ENCODE measurements around the gene ACER2. TPM values are rescaled to one million over a fixed set of nuclear protein-coding genes. Genes with fewer than 3 reads are reported as not detected.
A peak's percentile ranks its signal among the peaks of the same experiment; 100 is the strongest.
"Not testable (repeated sequence)": the region's sequence is repeated elsewhere in the genome, so short reads cannot be mapped to it uniquely, and the experiment has no call there.

Gene ACER2
- total RNA-seq, 1 donor from 2014 or later: 3.4 TPM

- ATAC-seq: no peak
Measured at GRCh38 chr9:19404283-19405075, 4.3 kb upstream of the ACER2 start.

GRCh38 chr9:19405771-19406170 lies 3.0 kb upstream of the ACER2 start:
- no peak for ATAC-seq
- intact Hi-C loops (cut with micrococcal nuclease): loop anchor here (10.0 kb wide), 1 partner anchor 61 kb away; no protein-coding TSS in a partner anchor
- no peak for DNase-seq

More at GRCh38 chr9:19404283-19405075, 4.3 kb upstream of the ACER2 start:
- no peak for DNase-seq
- intact Hi-C loops (cut with micrococcal nuclease): loop anchor here (10.0 kb wide), 1 partner anchor 60 kb away; no protein-coding TSS in a partner anchor

DNA sequence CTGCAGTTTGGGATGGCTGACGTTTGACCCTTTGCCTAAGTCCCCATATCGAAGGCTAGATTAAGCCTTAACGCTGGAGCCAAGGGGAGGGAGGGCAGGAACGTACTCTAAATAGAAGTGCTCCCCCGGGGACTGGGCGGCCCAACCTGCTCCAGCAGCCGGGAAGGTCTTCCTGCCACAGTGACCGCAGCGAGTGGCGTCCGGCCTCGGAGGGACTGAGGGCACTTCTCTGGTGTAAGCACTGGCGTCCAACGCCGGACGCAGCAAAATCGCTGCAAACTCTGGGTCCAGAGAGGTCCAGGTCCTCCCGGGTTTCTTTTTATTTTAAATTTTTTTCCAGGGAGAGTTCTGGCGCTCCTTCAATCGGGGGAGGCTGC lies 505 bp upstream of the ACER2 start:
- peak; percentile 80 for DNase-seq
- ATAC-seq: peak; percentile 68
- intact Hi-C loops (cut with micrococcal nuclease): loop anchor here (10.0 kb wide), 1 partner anchor 64 kb away; no protein-coding TSS in a partner anchor

DNA sequence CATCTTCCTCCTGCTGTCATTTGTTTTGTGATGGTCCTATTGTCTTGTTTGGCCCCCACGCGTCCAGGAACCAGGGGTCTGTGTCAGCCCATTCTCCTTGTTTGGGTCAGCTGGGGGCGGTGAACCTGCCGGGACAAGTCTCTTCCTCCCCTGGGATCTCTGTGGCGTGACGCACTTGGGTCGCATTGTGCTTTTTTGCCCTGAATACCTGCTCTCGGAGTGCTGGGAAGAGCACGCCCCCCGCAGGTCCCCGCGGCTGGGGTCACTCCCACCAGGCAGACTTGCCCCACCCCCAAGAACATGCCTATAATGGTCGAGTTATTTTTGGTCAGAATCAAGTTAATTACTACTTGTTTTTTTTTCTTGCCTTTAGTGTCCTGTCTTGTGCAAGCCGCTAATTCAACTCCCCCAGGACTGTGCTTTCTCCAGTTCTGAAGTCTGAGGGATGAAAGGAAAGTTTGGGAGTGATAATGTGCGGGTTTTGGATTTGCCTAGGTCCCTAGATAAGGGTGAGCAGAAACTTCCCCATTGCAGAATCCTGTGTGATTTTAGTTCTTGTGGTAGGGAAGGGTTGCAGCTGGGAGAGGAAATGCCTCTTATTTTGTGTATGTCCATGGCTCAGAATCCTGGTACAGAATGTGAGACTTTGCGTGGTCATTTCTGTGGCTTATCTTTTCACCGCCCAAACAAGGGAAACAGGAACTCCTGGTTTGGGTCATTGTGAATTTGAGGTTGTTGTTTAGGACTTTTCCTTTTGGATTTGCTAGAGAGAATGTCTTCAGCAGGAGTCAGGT lies 789 bp downstream of the ACER2 start:
- intact Hi-C loops (cut with micrococcal nuclease): loop anchor here (10.0 kb wide), 1 partner anchor 65 kb away; no protein-coding TSS in a partner anchor
- DNase-seq (peak; percentile 53), ATAC-seq (peak; percentile 31)

GRCh38 chr9:19410195-19410503 lies 1.3 kb downstream of the ACER2 start:
- ATAC-seq: no peak
- no peak for DNase-seq
- intact Hi-C loops (cut with micrococcal nuclease): no loop called here

GRCh38 chr9:19410594-19410993 lies 1.8 kb downstream of the ACER2 start:
- intact Hi-C loops (cut with micrococcal nuclease): no loop called here
- DNase-seq: no peak
- no peak for ATAC-seq

- no peak for DNase-seq
Measured at GRCh38 chr9:19411316-19411715, 2.5 kb downstream of the ACER2 start.

GRCh38 chr9:19413456-19413855 lies 4.6 kb downstream of the ACER2 start:
- intact Hi-C loops (cut with micrococcal nuclease); DNase-seq; ATAC-seq: not testable (repeated sequence)

More at GRCh38 chr9:19411316-19411715, 2.5 kb downstream of the ACER2 start:
- intact Hi-C loops (cut with micrococcal nuclease): no loop called here
- ATAC-seq: no peak

- DNase-seq (no peak), ATAC-seq (no peak)
- intact Hi-C loops (cut with micrococcal nuclease): no loop called here
Measured at GRCh38 chr9:19416143-19416542, 7.3 kb downstream of the ACER2 start.

DNA sequence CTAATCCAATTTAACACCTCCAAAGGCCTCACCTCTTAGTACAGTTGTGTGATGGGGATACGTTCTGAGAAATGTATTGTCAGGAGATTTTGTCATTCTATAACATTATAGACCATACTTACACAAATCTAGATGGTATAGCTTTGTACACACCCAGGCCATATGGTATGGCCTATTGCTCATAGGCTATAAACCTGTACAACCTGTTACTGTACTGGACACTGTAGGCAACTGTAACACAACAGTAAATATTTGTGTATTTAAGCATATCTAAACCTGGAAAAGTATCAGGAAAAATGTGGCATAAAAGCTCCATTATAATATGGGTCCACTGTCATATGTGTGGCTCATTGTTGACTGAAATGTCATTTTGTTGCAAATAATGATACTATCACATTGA lies 12.1 kb downstream of the ACER2 start:
- intact Hi-C loops (cut with micrococcal nuclease): no loop called here
- no peak for DNase-seq
- no peak for ATAC-seq

GRCh38 chr9:19423163-19423562 lies 14.4 kb downstream of the ACER2 start:
- DNase-seq (no peak), ATAC-seq (no peak)
- intact Hi-C loops (cut with micrococcal nuclease): no loop called here

GRCh38 chr9:19424176-19424779 lies 15.5 kb downstream of the ACER2 start:
- intact Hi-C loops (cut with micrococcal nuclease): no loop called here
- peak; percentile 34 for ATAC-seq

GRCh38 chr9:19429595-19429994 lies 20.8 kb downstream of the ACER2 start:
- DNase-seq: no peak
- intact Hi-C loops (cut with micrococcal nuclease): no loop called here

More at GRCh38 chr9:19424176-19424779, 15.5 kb downstream of the ACER2 start:
- no peak for DNase-seq

GRCh38 chr9:19430201-19430760 lies 21.5 kb downstream of the ACER2 start:
- intact Hi-C loops (cut with micrococcal nuclease): no loop called here
- no peak for ATAC-seq

More at GRCh38 chr9:19429595-19429994, 20.8 kb downstream of the ACER2 start:
- no peak for ATAC-seq

GRCh38 chr9:19431361-19432171 lies 22.8 kb downstream of the ACER2 start:
- intact Hi-C loops (cut with micrococcal nuclease): no loop called here
- DNase-seq (peak; percentile 81), ATAC-seq (peak; percentile 98)

More at GRCh38 chr9:19430201-19430760, 21.5 kb downstream of the ACER2 start:
- no peak for DNase-seq

DNA sequence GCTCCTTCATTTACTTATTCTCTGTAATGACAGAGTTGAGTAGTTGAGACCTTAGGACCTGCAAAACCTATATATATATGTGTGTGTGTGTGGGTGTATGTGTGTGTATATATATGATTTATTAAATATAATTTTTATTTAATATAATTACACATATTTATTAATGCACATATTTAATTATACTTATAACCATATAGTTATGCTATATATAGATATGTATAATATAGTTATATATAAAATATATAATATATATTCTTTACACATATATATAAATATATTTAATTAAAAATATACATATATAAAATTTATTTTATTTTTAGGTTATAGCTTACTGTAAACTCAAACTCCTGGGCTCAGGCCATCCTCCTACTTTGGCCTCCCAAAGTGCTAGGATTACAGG lies 23.7 kb downstream of the ACER2 start:
- intact Hi-C loops (cut with micrococcal nuclease): no loop called here
- no peak for DNase-seq
- no peak for ATAC-seq

DNA sequence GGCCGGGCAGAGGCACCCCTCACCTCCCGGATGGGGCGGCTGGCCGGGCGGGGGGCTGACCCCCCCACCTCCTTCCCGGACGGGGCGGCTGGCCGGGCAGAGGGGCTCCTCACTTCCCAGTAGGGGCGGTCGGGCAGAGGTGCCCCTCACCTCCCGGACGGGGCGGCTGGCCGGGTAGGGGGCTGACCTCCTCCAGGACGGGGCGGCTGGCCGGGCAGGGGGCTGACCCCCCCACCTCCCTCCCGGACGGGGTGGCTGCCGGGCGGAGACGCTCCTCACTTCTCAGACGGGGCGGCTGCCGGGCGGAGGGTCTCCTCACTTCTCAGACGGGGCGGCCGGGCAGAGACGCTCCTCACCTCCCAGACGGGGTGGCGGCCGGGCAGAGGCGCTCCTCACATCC lies 24.9 kb downstream of the ACER2 start:
- ATAC-seq; DNase-seq; intact Hi-C loops (cut with micrococcal nuclease): not testable (repeated sequence)

DNA sequence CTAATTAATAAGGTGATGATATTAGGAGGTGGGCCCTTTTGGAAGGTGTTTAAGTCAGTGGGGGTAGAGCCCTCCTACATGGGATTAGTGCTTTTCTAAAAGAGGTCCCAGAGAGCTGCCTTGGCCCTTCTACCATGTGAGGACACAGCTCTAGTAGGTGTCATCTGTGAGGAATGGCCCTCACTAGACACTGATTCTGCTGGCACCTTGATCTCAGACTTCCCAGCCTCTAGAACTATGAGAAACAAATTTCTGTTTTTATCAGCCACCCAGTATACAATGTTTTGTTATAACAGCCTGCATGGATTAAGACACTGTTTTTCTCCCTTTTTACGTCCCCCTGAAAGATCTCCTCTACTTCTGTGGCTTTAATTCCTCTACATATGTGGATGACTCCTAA lies 31.6 kb downstream of the ACER2 start:
- intact Hi-C loops (cut with micrococcal nuclease): no loop called here
- DNase-seq (no peak), ATAC-seq (no peak)

Data from left ventricle myocardium superior (tissue), 1 donor.